AG04450 (cell line): Measurements from ENCODE around the gene STX3. TPM values are rescaled to one million over a fixed set of nuclear protein-coding genes. Genes with fewer than 3 reads are reported as not detected.
A peak's percentile ranks its signal among the peaks of the same experiment; 100 is the strongest.
"Not testable (repeated sequence)": the region's sequence is repeated elsewhere in the genome, so short reads cannot be mapped to it uniquely, and the experiment has no call there.

Experiments used
- CTCF ChIA-PET: fragments of 300-600, 350-600 bp; formaldehyde crosslinking; extraction: SDS; loops from one replicate; lab custom pipeline; 2022; ENCODE audit warnings: antibody characterized with exemption, inconsistent platforms; lab: Charles Lee
- POLR2A ChIA-PET: fragments of 350-600 bp; formaldehyde crosslinking; extraction: SDS; loops from one replicate; lab custom pipeline; 2021; ENCODE audit warnings: antibody characterized with exemption, inconsistent platforms; lab: Yijun Ruan, JAX
- DNase-seq: peaks from one replicate; pipeline ENCODE4 v3.0.0-alpha.2; 2011; ENCODE audit warnings: low read depth, low spot score
- H3K27ac ChIP-seq: one replicate; pipeline ENCODE4 v1.5.1; 2012; ENCODE audit warnings: low read depth, low read length, control low read depth
- H3K27me3 ChIP-seq: one replicate; pipeline ENCODE4 v1.6.0; 2012; ENCODE audit warnings: low read length; ENCODE audit not compliant: control insufficient read depth, insufficient read depth
- H3K4me3 ChIP-seq: 2 replicates; pipeline ENCODE4 v1.5.1; 2011; ENCODE audit warnings: mild to moderate bottlenecking, low read depth, low read length, control low read depth
- H3K9me3 ChIP-seq: 2 replicates; pipeline ENCODE4 v1.5.1; 2012; ENCODE audit warnings: low read length; ENCODE audit not compliant: control insufficient read depth, insufficient read depth
- CTCF ChIP-seq: IDR thresholded peaks from 2 replicates; pipeline ENCODE4 v1.5.1; 2011; ENCODE audit warnings: low read depth, low read length, control low read depth, inconsistent platforms
- polyA plus RNA-seq: library from polyadenylated mRNA; depleted of rRNA; stranded (reverse); fragments of >200 nt; gene quantifications from 2 replicates; pipeline ENCODE4 v1.2.3, GENCODE V29; 2011

Gene STX3
- polyA plus RNA-seq, 1 experiment = 12.4 TPM

DNA sequence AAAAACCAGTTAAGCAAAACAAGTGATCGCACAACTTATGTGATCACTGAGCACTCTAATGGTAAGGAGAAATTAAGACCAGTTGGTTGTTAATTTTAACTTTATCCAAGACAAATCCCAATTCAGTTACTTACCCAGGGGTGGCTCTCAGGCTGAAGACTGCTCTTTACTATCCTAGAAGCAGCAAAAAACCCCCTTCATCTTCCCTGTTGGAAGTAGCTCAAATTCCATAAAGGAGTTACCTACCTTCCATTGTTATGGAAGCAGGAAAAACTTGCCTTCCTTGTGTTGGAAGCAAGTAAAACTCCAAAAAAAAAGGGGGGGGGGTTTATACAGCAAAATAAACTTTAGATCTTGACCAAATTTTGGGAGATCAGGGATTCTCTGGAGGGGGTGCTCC lies 60.6 kb downstream of the STX3 start:
- Histone ChIP-seq H3K9me3 (no peaks in the 10 kb centered on the region), H3K27me3 (peaks cover 2% of the 10 kb centered on the region), H3K4me3 (no peak overlapping the region), H3K27ac (no peak overlapping the region)
- no peak for DNase-seq
- POLR2A ChIA-PET = no interaction called here
- CTCF ChIA-PET = interaction anchor here (1.1 to 1.3 kb wide), 2 partner anchors 14 to 62 kb away, joined by 3 read pairs; no protein-coding TSS in a partner anchor
- TF ChIP-seq CTCF = no peak

DNA sequence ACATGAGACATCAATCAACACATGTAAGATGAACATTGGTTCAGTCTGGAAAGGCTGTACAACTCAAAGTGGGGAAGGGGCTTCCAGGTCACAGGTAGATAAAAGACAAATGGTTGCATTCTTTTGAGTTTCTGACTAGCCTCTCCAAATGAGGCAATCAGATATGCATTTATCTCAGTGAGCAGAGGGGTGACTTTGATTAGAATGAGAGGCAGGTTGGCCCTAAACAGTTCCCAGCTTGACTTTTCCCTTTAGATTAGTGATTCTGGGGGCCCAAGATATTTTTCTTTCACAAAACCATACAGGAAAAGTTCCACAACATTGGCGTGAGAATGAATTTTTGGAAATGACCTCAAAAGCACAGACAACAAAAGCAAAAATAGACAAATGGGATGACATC lies 61.3 kb downstream of the STX3 start:
- H3K9me3 ChIP-seq, CTCF ChIA-PET, H3K4me3 ChIP-seq, POLR2A ChIA-PET, H3K27ac ChIP-seq, DNase-seq, H3K27me3 ChIP-seq: not testable (repeated sequence)

GRCh38 chr11:59818572-59818971 lies 63.4 kb downstream of the STX3 start:
- Histone ChIP-seq H3K27ac (no peak overlapping the region), H3K27me3 (peaks cover 2% of the 10 kb centered on the region), H3K9me3 (no peaks in the 10 kb centered on the region), H3K4me3 (no peak overlapping the region)
- POLR2A ChIA-PET = no interaction called here
- CTCF ChIA-PET = no interaction called here
- no peak for TF ChIP-seq CTCF
- DNase-seq = no peak

GRCh38 chr11:59822989-59823566 lies 67.9 kb downstream of the STX3 start:
- Histone ChIP-seq H3K9me3 (no peaks in the 10 kb centered on the region), H3K27me3 (peaks cover 2% of the 10 kb centered on the region), H3K4me3 (no peak overlapping the region), H3K27ac (no peak overlapping the region)
- peak; percentile 57 for TF ChIP-seq CTCF
- DNase-seq = peak; percentile 13
- ChIA-PET CTCF (interaction anchor here (0.7 to 1.3 kb wide), 5 partner anchors 9 to 940 kb away, joined by 3 to 13 read pairs (median 3); no protein-coding TSS in a partner anchor), POLR2A (no interaction called here)

DNA sequence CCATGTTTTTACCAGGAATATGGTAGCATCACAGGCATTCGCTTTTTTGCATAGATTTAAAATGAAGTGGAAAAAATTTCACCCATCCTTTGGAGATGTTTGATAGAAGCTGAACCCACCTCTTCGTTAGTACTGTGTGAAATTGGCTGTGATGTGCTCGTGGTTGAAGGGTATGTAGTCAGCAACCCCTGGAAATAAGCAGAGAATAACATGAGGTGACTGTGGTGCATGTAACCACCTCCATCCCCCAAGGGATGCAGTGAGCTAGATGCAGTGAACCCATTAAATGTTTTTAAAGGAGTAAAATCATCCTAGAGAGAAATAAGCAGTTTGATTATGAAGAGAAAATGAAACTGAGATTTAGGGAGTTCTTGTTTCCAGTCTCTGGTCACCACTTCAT lies 74.2 kb downstream of the STX3 start:
- no peak overlapping the region for H3K4me3 ChIP-seq
- H3K27ac ChIP-seq = no peak overlapping the region
- TF ChIP-seq CTCF = no peak
- DNase-seq = no peak
- H3K27me3 ChIP-seq = no peaks in the 10 kb centered on the region
- H3K9me3 ChIP-seq = no peaks in the 10 kb centered on the region
- POLR2A ChIA-PET = no interaction called here
- CTCF ChIA-PET = interaction anchor here (0.7 kb wide), 1 partner anchor 72 kb away, joined by 5 read pairs; no protein-coding TSS in a partner anchor
